Subcutaneous adipose tissue (tissue), 4 donors: ENCODE results near the gene CHGA. TPM values are rescaled to one million over a fixed set of nuclear protein-coding genes. Genes with fewer than 3 reads are reported as not detected.

Experiments
- CTCF ChIP-seq: fragments of 450-650 bp; IDR thresholded peaks from one replicate; pipeline ENCODE4 v1.5.1; 2016; ENCODE audit warnings: low read depth, mild to moderate bottlenecking, control low read depth, antibody characterized with exemption, moderate library complexity
- total RNA-seq, 4 donors: library from RNA; depleted of rRNA; stranded (reverse); fragments of >200 nt; gene quantifications; one replicate each; pipeline ENCODE4 v1.1.0, GENCODE V29; 2016

Gene CHGA
- total RNA-seq, 4 donors from 2014 or later = 0.34 TPM; not detected in 3

DNA sequence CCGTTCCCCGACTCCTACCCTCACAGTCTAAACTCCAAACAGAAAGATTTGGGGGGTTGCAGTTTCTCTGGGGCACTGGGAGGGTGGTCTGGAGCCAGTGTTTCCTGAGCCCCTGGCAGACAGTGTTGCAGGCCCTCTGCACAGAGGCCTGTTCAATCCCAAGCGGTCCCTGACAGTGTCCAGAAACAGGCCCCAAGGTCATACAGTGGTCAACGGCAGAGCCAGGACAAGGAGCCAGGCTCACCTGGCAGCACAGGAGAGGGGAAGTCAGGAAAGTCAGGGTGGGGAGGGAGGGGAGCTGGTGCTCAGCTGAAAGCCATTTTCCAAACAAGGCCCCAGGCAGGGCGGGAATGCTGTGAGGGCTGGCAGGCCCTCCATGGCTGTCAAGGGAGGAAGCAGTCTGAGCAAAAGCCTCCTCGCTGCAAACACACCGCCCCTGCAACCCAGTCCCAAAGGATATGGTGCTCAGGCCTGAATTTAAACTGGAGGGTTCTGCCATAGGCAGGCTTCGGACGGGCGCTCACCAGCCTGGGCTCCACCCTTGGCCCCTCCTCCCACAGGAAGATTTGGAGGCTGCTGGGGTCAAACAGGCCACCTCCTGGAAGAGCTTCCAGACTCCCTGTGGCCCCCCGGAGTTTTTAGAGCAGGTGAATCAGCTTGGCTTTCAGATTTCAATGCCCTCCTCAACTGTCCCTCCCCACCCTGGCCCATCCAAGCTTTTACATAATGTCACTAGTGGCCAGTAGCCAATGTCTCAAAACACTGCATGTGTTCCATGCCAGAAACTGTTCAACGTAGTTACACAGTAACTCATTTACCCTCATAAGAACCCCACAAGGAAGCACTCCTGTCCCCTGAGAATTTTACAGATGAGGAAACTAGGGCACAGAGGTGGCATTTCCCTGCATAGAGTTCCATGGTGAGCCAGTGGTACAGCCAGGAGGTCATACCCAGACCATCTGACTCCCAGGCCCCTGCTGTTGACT, 41.5 kb downstream of the CHGA start:
- TF ChIP-seq CTCF = no peak

DNA sequence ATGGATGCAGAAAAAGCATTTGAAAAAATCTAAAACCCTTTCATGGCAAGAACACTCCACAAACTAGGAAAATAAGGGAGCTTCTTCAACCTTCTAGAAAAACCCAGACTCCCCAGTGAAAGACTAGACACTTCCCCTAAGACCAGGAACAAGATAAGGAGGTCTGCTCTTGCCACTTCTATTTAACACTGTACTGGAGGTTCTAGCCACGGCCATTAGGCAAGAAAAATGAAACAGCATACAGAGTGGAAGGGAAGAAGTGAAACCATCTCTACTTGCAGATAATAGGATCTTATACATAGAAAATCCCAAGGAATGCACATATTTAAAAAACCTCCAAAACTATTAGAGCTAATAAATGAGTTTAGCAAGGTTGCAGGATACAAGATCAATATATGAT, 42.3 kb downstream of the CHGA start:
- TF ChIP-seq CTCF = no peak

- no peak for TF ChIP-seq CTCF
Measured at GRCh38 chr14:92967346-92967926, 44.5 kb downstream of the CHGA start.

- TF ChIP-seq CTCF = no peak
Measured at GRCh38 chr14:92968291-92969020, 45.5 kb downstream of the CHGA start.

DNA sequence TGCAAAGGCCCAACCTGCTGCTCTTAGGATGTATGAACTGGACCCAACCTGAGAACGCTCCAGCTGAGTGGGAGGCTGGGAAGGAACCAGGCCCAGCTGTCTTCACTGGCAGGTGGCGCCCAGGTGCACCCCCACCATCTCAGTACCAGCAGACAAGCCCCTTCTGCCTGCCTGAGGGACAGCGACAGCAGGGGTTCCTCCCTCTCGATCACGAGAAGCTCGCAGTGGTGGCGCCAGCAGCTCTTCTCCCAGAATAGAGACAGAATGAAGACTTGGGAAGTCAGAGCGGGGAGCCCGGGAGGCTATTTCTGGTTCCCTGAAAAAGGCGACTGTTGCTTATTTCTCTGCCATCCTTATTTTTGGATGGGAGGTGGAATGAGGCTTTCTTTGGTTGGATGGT, 46.5 kb downstream of the CHGA start:
- TF ChIP-seq CTCF = no peak

DNA sequence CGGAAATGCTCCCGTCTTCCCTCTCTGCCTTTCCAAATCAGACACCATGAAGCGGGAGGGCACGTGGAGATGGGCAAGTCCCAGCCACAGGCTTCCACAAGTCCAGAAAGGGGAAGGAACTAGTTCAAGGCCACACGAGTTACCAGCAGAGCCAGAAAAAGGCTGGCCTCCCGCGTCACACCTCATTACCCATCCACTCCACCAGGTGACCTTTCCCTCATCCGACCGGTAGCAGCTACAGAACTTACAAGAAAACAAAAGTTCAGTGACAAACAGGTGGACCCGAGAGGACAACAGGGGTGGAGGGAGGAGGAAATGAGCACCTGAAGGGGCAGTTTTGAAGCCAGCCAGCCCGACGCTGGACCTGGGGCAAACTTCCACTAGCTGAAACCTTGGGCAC, 46.9 kb downstream of the CHGA start:
- TF ChIP-seq CTCF = no peak

GRCh38 chr14:92970271-92970670, 47.3 kb downstream of the CHGA start:
- no peak for TF ChIP-seq CTCF
